Activated CD8-positive, alpha-beta memory T cell treated with anti-CD3 and anti-CD28 coated beads, Interleukin-2, amount 10 ng/mL, durations not matched to agents 7 days and 5 days (primary cell): ENCODE data around the gene CD80. TPM values are rescaled to one million over a fixed set of nuclear protein-coding genes. Genes with fewer than 3 reads are reported as not detected.
"Not testable (repeated sequence)": the region's sequence is repeated elsewhere in the genome, so short reads cannot be mapped to it uniquely, and the experiment has no call there.

Experiments
- ATAC-seq: fragments of 150-1000 bp; cut with Tn5 transposase; one replicate; pipeline ENCODE4 v1.10.0; 2021; ENCODE audit warnings: moderate library complexity
- CTCF ChIA-PET: fragments of 350-600 bp; sonication (Branson Sonifier 250); formaldehyde crosslinking; loops from one replicate; lab custom pipeline; 2021; ENCODE audit warnings: antibody characterized with exemption; lab: Charles Lee
- DNase-seq: peaks from one replicate; pipeline ENCODE4 v3.0.0-alpha.2; 2020
- H3K27ac Mint-ChIP-seq: one replicate; pipeline ENCODE4 v1.8.0; 2021; ENCODE audit warnings: mild to moderate bottlenecking, mixed read lengths
- H3K27me3 Mint-ChIP-seq: one replicate; pipeline ENCODE4 v1.8.0; 2021; ENCODE audit warnings: mixed read lengths
- H3K36me3 Mint-ChIP-seq: one replicate; pipeline ENCODE4 v1.8.0; 2021; ENCODE audit warnings: mild to moderate bottlenecking, mixed read lengths
- H3K4me1 Mint-ChIP-seq: one replicate; pipeline ENCODE4 v1.8.0; 2021; ENCODE audit warnings: mixed read lengths
- H3K4me3 Mint-ChIP-seq: one replicate; pipeline ENCODE4 v1.8.0; 2021; ENCODE audit warnings: mild to moderate bottlenecking, moderate library complexity, mixed read lengths
- H3K9me3 Mint-ChIP-seq: one replicate; pipeline ENCODE4 v1.8.0; 2022; ENCODE audit warnings: low read depth, mixed read lengths
- total RNA-seq, 2 experiments: library from RNA; stranded (reverse); gene quantifications; one replicate each; pipeline ENCODE4 v1.2.3, GENCODE V29; 2021

The CD80 gene
- total RNA-seq, 2 experiments from 2014 or later = 22.5 to 47.0 TPM

DNA sequence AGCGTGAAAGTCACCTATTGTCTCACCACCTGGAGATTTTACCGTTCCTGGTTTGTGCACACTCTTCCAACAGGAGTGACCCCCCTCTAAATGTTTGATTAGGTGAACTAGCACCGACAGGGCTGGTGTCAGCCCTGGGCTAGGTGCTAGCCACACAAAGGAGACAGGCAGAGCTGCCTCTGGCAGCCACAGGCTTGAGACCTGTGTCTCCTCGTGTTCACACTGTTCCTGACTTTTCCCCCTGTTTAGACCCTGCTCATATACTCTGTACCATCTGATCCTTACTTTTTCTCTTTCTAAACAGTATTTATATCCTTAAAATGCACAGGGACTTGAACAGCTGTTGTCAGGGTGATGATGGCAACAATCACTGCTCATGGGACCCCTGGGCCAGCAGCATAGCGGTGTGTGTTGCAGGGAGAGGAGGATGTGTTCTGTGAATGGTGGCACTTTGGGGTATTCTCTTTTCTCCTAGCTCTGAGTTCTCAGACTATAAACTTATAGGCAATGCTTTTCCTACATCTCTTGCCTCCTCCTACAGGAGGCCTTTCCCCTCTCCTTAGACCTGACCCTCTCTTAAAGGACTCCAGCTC is 5.5 kb downstream of the CD80 start:
- Mint-ChIP-seq H3K27me3 (no peaks in the 10 kb centered on the region), H3K27ac (no peak overlapping the region), H3K4me3 (no peak overlapping the region), H3K4me1 (peaks cover 60% of the 10 kb centered on the region), H3K36me3 (peaks cover 66% of the 10 kb centered on the region), H3K9me3 (no peaks in the 10 kb centered on the region)
- ATAC-seq = no peak
- DNase-seq = no peak
- CTCF ChIA-PET = interaction anchor here (1.7 kb wide), 1 partner anchor 86 kb away, joined by 3 read pairs; no protein-coding TSS in a partner anchor

GRCh38 chr3:119552928-119553327 is 6.5 kb downstream of the CD80 start:
- H3K9me3 Mint-ChIP-seq, H3K4me3 Mint-ChIP-seq, H3K27ac Mint-ChIP-seq, CTCF ChIA-PET, H3K27me3 Mint-ChIP-seq, DNase-seq, ATAC-seq: not testable (repeated sequence)
- Mint-ChIP-seq H3K36me3 (peaks cover 62% of the 10 kb centered on the region), H3K4me1 (peaks cover 54% of the 10 kb centered on the region)

GRCh38 chr3:119551598-119551997 is 7.8 kb downstream of the CD80 start:
- Mint-ChIP-seq H3K9me3 (no peaks in the 10 kb centered on the region), H3K4me1 (peaks cover 40% of the 10 kb centered on the region), H3K36me3 (peaks cover 55% of the 10 kb centered on the region), H3K4me3 (no peak overlapping the region), H3K27ac (no peak overlapping the region), H3K27me3 (no peaks in the 10 kb centered on the region)
- ATAC-seq = no peak
- CTCF ChIA-PET = interaction anchor here (0.7 kb wide), 1 partner anchor 501 kb away, joined by 3 read pairs; no protein-coding TSS in a partner anchor
- no peak for DNase-seq

DNA sequence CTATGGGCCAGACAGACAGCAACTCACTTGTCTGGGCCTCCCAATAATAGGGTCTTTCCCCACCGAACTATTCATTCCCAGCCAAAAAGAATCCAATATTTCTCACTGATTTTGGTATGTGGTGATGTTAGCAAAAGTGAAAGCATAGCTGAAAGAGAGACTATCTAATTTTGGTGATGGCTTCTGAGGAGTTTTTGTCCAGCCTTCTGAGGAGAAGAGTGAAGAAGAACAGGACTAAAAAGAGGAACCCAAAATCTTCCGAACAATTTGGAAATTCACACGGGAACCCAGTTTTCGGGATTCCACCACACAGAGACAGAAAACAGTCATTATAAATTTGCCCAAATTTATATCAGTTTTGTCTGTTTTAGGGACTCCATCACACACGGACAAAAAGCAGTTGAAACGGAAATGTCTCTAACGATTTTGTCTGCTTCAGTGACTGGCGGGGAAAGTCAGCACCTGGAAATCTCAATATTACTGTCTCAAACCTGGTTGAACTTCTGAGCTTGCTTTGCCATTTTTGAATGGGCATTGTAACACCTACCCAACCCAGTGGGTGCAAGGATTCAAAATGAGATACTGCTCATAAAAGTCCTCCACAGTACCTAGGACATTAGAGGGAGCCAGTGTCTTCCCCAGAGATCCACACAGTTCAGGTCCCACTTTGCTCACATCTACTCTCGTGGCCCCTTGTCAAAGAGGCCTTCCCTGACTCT is 9.1 kb downstream of the CD80 start:
- no peak for DNase-seq
- no peak for ATAC-seq
- Mint-ChIP-seq H3K4me3 (no peak overlapping the region), H3K27ac (no peak overlapping the region), H3K4me1 (peaks cover 28% of the 10 kb centered on the region), H3K27me3 (no peaks in the 10 kb centered on the region), H3K9me3 (no peaks in the 10 kb centered on the region), H3K36me3 (peaks cover 54% of the 10 kb centered on the region)
- CTCF ChIA-PET = interaction anchor here (1.0 to 1.4 kb wide), 2 partner anchors 10 to 12 kb away, joined by 3 read pairs; no protein-coding TSS in a partner anchor

GRCh38 chr3:119548341-119548740 is 11.1 kb downstream of the CD80 start:
- Mint-ChIP-seq H3K4me1 (peaks cover 10% of the 10 kb centered on the region), H3K9me3 (no peaks in the 10 kb centered on the region), H3K4me3 (no peak overlapping the region), H3K36me3 (peaks cover 58% of the 10 kb centered on the region), H3K27ac (no peak overlapping the region), H3K27me3 (no peaks in the 10 kb centered on the region)
- no peak for DNase-seq
- CTCF ChIA-PET = interaction anchor here (1.3 kb wide), 1 partner anchor 9 kb away, joined by 3 read pairs; no protein-coding TSS in a partner anchor
- no peak for ATAC-seq

- CTCF ChIA-PET = no interaction called here
- Mint-ChIP-seq H3K27ac (no peak overlapping the region), H3K36me3 (peaks cover 62% of the 10 kb centered on the region), H3K9me3 (no peaks in the 10 kb centered on the region), H3K27me3 (no peaks in the 10 kb centered on the region), H3K4me3 (no peak overlapping the region), H3K4me1 (peaks cover 13% of the 10 kb centered on the region)
- no peak for ATAC-seq
- no peak for DNase-seq
These were observed 12.2 kb downstream of the CD80 start for GRCh38 chr3:119547227-119547626.

- H3K36me3 Mint-ChIP-seq = peaks cover 63% of the 10 kb centered on the region
- H3K4me1 Mint-ChIP-seq = peaks cover 14% of the 10 kb centered on the region
- ATAC-seq = no peak
- no peak for DNase-seq
- H3K4me3 Mint-ChIP-seq = no peak overlapping the region
- H3K9me3 Mint-ChIP-seq = no peaks in the 10 kb centered on the region
- H3K27ac Mint-ChIP-seq = no peak overlapping the region
- H3K27me3 Mint-ChIP-seq = no peaks in the 10 kb centered on the region
- CTCF ChIA-PET = interaction anchor here (0.7 kb wide), 1 partner anchor 65 kb away, joined by 3 read pairs; no protein-coding TSS in a partner anchor
These were observed 16.3 kb downstream of the CD80 start for GRCh38 chr3:119543147-119543546.

GRCh38 chr3:119542168-119542767 is 17.1 kb downstream of the CD80 start:
- ATAC-seq (no peak), DNase-seq (no peak)
- Mint-ChIP-seq H3K4me3 (no peak overlapping the region), H3K9me3 (no peaks in the 10 kb centered on the region), H3K27ac (no peak overlapping the region), H3K27me3 (no peaks in the 10 kb centered on the region), H3K36me3 (peaks cover 61% of the 10 kb centered on the region), H3K4me1 (peaks cover 14% of the 10 kb centered on the region)
- CTCF ChIA-PET = no interaction called here

GRCh38 chr3:119541547-119541946 is 17.9 kb downstream of the CD80 start:
- CTCF ChIA-PET = interaction anchor here (1.0 kb wide), 1 partner anchor 16 kb away, joined by 3 read pairs; no protein-coding TSS in a partner anchor
- peaks cover 14% of the 10 kb centered on the region for H3K4me1 Mint-ChIP-seq
- H3K4me3 Mint-ChIP-seq = no peak overlapping the region
- H3K36me3 Mint-ChIP-seq = peaks cover 65% of the 10 kb centered on the region
- no peak for ATAC-seq
- no peak for DNase-seq
- no peaks in the 10 kb centered on the region for H3K27me3 Mint-ChIP-seq
- H3K27ac Mint-ChIP-seq = no peak overlapping the region
- H3K9me3 Mint-ChIP-seq = no peaks in the 10 kb centered on the region

DNA sequence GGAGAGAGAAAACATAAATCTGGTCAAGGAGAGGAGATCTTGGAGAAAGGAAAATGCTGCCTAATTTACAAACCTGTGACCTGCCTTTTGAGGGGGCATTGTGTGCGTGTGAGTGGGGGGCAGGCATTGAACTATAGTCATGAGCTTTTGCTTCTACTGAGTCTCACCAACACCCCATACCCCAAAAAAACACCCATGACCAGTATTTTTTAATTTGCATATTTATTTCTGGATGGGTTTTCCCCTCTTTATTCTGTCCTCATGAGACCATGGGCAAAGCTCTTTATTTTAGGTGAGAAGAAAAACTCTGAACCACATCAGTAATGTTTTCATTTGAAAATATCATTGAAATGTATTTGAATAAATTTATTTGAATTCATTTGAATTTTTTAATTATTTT is 20.6 kb downstream of the CD80 start:
- Mint-ChIP-seq H3K36me3 (peaks cover 48% of the 10 kb centered on the region), H3K9me3 (no peaks in the 10 kb centered on the region), H3K27me3 (no peaks in the 10 kb centered on the region), H3K27ac (no peak overlapping the region), H3K4me3 (no peak overlapping the region), H3K4me1 (peaks cover 14% of the 10 kb centered on the region)
- ATAC-seq = no peak
- DNase-seq = no peak
- CTCF ChIA-PET = interaction anchor here (1.2 kb wide), 1 partner anchor 41 kb away, joined by 3 read pairs; no protein-coding TSS in a partner anchor

- peaks cover 4% of the 10 kb centered on the region for H3K4me1 Mint-ChIP-seq
- H3K36me3 Mint-ChIP-seq = peaks cover 49% of the 10 kb centered on the region
- DNase-seq (no peak), ATAC-seq (no peak)
- no peaks in the 10 kb centered on the region for H3K27me3 Mint-ChIP-seq
- CTCF ChIA-PET = no interaction called here
- no peak overlapping the region for H3K27ac Mint-ChIP-seq
- no peaks in the 10 kb centered on the region for H3K9me3 Mint-ChIP-seq
- H3K4me3 Mint-ChIP-seq = no peak overlapping the region
These were observed 22.7 kb downstream of the CD80 start for GRCh38 chr3:119536757-119537156.

DNA sequence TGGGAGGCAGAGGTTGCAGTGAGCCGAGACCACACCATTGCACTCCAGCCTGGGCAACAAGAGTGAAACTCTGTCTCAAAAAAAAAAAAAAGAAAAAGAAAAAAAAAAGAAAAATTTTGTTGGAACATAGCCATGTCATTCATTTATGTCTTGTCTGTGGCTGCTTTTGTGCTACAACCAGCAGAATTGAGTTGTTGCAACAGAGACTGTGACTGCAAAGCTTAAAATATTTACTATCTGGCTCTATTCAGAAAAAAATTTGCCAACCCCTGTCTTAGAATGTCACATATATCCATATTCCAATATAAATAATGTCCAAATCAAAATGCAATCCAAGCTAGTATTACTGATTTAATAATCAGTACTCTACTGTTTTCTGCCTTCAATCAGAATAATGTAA is 25.1 kb downstream of the CD80 start:
- Mint-ChIP-seq H3K27me3 (no peaks in the 10 kb centered on the region), H3K9me3 (no peaks in the 10 kb centered on the region), H3K4me3 (no peak overlapping the region), H3K4me1 (no peaks in the 10 kb centered on the region), H3K27ac (no peak overlapping the region), H3K36me3 (peaks cover 51% of the 10 kb centered on the region)
- CTCF ChIA-PET = no interaction called here
- no peak for DNase-seq
- no peak for ATAC-seq

DNA sequence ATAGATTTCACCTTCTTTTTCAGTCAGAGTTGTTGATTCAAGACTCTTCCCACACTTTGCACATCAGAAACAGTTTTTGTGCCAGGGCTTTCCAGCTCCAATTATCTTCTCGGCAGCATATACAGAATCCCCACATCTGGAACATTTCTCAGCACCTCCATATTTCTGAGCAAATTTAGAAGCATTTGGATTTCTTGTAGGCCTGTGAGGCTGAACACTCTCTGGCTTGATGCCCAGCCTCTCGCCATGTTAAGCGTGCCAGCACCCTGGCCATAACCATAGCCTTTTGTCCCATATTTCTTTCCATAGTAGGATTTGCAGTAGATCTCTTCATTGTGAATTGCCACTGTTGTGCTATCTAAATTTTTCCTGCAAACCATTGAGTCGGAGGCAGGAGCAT is 28.3 kb downstream of the CD80 start:
- DNase-seq (no peak), ATAC-seq (no peak)
- no peak overlapping the region for H3K27ac Mint-ChIP-seq
- H3K4me1 Mint-ChIP-seq = no peaks in the 10 kb centered on the region
- CTCF ChIA-PET = no interaction called here
- no peak overlapping the region for H3K4me3 Mint-ChIP-seq
- H3K36me3 Mint-ChIP-seq = peaks cover 57% of the 10 kb centered on the region
- H3K27me3 Mint-ChIP-seq = no peaks in the 10 kb centered on the region
- H3K9me3 Mint-ChIP-seq = no peaks in the 10 kb centered on the region
